ENCODE data around the gene EGFR.

GRCh38 chr7:55052741-55053427, 34.1 kb downstream of the EGFR start:
- no peak for TF ChIP-seq POLR2A (IDR thresholded peaks at IDR 0.05)
- no peak for TF ChIP-seq POLR2AphosphoS5 (IDR thresholded peaks at IDR 0.05)
- no peak for TF ChIP-seq CTCF (IDR thresholded peaks at IDR 0.05)

Measured in prostate gland (tissue), 2 donors.